ENCODE measurements around the gene MAP2K1.

DNA sequence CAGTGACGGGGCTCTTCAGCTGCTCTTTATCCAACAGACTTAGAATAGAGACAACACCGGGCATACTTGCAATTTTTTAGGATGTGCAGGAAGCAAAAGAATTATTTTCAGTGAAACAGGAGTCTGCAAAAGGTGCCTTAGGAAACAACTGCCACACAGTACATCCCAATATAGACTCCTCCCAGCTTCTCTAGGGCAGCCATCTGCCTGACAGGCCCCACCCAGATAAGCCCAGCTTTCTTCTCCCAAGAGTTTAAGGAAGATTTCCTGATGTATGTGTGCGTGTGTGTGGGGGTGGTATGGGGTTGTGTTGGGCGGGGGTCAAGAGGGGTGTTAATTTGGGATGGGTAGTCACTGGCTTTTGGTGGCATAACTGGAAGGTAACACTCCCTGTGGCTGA is 21.5 kb downstream of the MAP2K1 start:
- no peak for TF ChIP-seq CTCF (tag by site-specific recombination; IDR thresholded peaks at IDR 0.05)
- no peak for TF ChIP-seq ZNF404 (tag by site-specific recombination; IDR thresholded peaks at IDR 0.05)
- no peak for TF ChIP-seq ZNF707 (tag by site-specific recombination; IDR thresholded peaks at IDR 0.05)
- TF ChIP-seq, protein P1, sequence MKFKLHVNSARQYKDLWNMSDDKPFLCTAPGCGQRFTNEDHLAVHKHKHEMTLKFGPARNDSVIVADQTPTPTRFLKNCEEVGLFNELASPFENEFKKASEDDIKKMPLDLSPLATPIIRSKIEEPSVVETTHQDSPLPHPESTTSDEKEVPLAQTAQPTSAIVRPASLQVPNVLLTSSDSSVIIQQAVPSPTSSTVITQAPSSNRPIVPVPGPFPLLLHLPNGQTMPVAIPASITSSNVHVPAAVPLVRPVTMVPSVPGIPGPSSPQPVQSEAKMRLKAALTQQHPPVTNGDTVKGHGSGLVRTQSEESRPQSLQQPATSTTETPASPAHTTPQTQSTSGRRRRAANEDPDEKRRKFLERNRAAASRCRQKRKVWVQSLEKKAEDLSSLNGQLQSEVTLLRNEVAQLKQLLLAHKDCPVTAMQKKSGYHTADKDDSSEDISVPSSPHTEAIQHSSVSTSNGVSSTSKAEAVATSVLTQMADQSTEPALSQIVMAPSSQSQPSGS (tag by site-specific recombination; IDR thresholded peaks at IDR 0.05; ENCODE audit: low read depth): no peak
- TF ChIP-seq ZNF501 (tag by site-specific recombination; IDR thresholded peaks at IDR 0.05): no peak
- TF ChIP-seq, protein P2, sequence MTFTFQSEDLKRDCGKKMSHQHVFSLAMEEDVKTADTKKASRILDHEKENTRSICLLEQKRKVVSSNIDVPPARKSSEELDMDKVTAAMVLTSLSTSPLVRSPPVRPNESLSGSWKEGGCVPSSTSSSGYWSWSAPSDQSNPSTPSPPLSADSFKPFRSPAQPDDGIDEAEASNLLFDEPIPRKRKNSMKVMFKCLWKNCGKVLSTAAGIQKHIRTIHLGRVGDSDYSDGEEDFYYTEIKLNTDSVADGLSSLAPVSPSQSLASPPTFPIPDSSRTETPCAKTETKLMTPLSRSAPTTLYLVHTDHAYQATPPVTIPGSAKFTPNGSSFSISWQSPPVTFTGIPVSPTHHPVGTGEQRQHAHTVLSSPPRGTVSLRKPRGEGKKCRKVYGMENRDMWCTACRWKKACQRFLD (tag by site-specific recombination; IDR thresholded peaks at IDR 0.05): no peak
- no peak for TF ChIP-seq REST (tag by site-specific recombination; IDR thresholded peaks at IDR 0.05)
- TF ChIP-seq ZEB2 (tag by site-specific recombination; IDR thresholded peaks at IDR 0.05): no peak
- TF ChIP-seq, protein P3, sequence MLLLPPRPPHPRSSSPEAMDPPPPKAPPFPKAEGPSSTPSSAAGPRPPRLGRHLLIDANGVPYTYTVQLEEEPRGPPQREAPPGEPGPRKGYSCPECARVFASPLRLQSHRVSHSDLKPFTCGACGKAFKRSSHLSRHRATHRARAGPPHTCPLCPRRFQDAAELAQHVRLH (tag by site-specific recombination; IDR thresholded peaks at IDR 0.05): no peak
- TF ChIP-seq TCF7L2 (IDR thresholded peaks at IDR 0.05; ENCODE audit: borderline replicate concordance, low read depth, low read length): no peak
